Epithelial cell of esophagus (primary cell): Measurements from ENCODE around the gene TMEM86A.

Source experiments
- DNase-seq: peaks from one replicate; pipeline ENCODE4 v3.0.0; 2010; ENCODE audit warnings: low read depth
- H3K4me3 ChIP-seq: 2 replicates; pipeline ENCODE4 v1.5.1; 2011; ENCODE audit warnings: mild to moderate bottlenecking, low read length, control low read depth
- TF ChIP-seq, protein P1 (sequence below): IDR thresholded peaks from 2 replicates; pipeline ENCODE4 v1.5.1; 2011; ENCODE audit warnings: low read depth, mild to moderate bottlenecking, low read length, control low read depth, inconsistent platforms; ENCODE audit not compliant: insufficient read depth; ENCODE audit errors: missing control alignments

The TMEM86A gene

DNA sequence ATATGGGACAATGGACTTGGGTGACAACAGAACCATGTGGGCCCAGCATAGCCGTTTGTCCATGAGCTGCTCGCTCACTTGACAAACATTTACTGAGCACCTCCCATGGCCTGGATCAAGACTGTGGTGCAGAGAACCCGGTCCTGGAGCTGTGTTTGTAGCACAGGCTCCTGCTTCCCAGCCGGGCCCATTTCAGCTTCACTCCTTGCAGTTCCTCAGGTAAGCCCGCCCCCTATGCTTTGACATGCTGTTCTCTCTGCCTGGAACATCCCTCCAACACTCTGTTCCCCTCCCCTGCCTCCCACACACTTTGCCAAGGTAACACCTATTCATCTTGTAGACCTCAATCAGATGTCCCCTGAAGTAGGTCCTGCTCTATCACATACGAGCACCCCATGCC is 46.7 kb downstream of the TMEM86A start:
- TF ChIP-seq, protein P1, sequence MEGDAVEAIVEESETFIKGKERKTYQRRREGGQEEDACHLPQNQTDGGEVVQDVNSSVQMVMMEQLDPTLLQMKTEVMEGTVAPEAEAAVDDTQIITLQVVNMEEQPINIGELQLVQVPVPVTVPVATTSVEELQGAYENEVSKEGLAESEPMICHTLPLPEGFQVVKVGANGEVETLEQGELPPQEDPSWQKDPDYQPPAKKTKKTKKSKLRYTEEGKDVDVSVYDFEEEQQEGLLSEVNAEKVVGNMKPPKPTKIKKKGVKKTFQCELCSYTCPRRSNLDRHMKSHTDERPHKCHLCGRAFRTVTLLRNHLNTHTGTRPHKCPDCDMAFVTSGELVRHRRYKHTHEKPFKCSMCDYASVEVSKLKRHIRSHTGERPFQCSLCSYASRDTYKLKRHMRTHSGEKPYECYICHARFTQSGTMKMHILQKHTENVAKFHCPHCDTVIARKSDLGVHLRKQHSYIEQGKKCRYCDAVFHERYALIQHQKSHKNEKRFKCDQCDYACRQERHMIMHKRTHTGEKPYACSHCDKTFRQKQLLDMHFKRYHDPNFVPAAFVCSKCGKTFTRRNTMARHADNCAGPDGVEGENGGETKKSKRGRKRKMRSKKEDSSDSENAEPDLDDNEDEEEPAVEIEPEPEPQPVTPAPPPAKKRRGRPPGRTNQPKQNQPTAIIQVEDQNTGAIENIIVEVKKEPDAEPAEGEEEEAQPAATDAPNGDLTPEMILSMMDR = no peak
- H3K4me3 ChIP-seq = no peak overlapping the region
- DNase-seq = no peak

DNA sequence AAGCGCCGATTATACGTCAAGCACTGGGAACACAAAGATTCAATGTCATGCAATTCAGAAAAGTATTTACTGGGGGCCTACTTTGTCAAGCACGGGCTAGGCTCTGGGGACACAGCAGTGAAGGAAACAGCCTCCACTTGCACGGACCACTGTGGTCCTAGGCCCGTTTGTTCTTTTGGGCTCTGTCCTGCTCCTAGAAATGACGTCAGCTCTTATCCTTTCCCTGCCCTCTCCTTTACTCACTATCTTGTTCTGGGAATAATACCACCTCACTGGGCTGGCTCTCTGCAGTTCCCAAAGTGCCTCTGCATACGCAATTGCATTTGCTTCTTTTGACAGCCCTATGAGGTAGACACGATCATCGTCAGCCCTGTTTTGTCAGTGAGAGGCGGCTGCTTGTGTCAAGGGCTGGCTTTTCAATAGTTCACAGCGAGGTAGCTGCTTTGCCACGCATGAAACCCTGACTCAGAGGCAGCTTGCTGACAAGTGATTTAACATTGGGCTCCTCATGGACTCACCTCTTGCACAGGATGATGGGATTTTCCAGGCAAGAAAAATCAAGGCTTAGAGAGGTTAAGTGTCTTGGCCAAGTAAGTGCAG is 50.3 kb downstream of the TMEM86A start:
- no peak overlapping the region for H3K4me3 ChIP-seq
- TF ChIP-seq, protein P1 = no peak
- DNase-seq = peak; percentile 39

DNA sequence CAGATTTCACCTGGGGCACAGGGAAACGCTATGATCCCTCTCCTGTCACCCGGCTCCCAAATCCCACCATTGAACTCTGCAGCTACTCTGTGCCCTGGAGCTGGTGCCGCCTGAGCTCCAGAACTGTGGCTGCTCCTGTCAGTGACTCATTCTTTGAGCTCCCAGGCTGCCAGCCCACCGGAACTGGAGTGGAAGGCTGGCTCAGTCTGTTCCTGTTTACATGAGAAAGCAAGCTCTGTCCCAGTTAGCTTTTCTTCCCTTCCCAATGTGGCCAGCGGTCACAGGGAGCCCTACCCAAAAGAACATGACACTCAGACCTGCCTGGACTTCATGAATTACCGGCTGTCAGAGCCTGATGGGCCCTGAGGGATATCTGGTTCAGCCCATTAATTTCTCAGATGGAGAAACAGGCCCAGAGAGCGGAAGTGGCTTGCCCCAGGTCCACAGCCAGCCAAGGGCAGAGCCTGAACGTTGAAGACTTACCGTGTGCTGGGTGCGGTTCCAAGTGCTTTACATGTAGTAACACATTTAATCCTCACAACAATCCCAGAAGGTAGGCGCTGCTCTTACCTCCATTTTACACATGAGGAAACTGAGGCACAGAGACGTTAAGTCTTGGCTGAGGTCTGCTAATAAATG is 51.2 kb downstream of the TMEM86A start:
- H3K4me3 ChIP-seq = no peak overlapping the region
- DNase-seq = peak; percentile 73
- TF ChIP-seq, protein P1 = no peak

DNA sequence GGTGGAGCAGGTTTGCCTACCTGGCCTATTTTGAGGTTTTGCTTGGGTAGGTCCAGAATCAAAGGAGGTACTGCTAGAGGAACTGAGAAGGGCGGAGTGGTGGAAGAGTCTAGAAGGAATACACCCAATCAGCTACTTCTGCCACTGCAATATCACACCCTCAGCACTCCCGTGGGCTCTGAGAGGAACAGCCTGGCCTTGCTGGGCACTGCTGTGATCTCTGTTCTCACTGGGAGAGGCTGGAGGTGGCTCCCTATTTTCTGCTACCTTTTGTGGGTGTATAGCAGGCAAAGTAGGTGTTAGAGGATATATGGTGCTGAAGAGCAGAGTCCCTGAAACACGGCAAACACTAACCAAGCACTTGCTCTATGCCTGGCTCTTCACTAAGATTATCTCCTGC is 52.4 kb downstream of the TMEM86A start:
- H3K4me3 ChIP-seq = no peak overlapping the region
- TF ChIP-seq, protein P1 = no peak

DNA sequence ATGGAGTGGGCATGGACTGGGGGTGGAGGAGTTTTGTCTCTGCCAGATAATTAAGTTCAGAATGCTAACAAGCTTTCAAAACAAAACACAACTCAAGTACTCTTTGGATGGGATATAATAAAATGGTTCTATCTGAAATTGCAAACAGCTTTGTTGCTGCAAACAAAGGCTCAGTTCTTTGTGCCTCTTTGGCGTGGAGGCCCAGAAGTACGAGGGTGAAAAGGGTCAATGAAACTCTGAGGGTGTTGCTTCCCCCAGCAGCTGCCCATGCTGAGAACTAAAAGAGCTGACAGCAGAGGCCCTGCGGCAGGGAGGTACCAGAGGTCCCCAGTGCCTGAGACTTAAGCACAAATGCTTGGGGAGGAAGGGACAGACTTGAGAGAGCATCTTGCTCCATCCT is 53.9 kb downstream of the TMEM86A start:
- H3K4me3 ChIP-seq = no peak overlapping the region
- TF ChIP-seq, protein P1 = no peak
- DNase-seq = no peak

More for the DNA sequence above, 52.4 kb downstream of the TMEM86A start:
- DNase-seq = no peak

DNA sequence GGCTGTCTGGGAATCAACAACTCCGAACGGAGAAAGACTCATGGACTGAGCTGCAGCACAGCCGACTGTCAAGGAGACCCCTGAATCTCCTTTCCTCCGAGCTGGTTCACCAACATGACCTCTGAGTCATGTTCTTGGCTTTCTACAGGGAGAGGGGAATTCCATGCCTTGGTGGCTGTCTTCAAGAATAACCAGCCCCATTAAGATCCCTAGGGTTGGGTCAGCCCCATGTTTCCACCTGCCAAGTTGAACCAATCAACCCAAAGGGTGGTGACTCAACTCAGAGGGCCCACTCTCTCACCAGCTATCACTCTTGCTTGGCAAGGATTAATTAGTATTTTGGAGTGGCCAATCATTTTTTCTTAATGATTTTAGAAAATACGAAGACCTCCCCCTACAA is 55.7 kb downstream of the TMEM86A start:
- TF ChIP-seq, protein P1 = no peak
- no peak overlapping the region for H3K4me3 ChIP-seq
- DNase-seq = peak; percentile 8
